ENCODE data around the gene TMED4.

DNA sequence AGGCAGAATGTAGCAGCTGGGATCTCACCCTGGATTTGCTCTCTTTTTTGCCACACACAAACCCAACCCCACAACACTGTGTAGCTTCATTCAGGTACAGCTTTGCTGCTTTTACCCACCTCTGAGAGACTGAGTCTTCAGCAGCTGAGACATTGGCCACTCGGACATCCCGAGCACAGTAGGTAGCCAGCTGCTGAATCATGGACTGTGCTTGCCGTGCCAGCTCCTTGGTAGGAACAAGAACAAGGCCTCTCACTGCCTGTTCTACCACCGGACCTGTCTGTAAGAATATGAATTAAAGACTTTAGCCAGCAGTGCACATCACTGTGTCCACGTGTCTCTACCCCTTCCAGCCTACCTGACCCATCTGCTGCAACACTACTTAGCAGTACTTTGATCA lies 9.3 kb downstream of the TMED4 start:
- no peak for TF ChIP-seq POLR2A (IDR thresholded peaks at IDR 0.05)
- TF ChIP-seq, protein P1, sequence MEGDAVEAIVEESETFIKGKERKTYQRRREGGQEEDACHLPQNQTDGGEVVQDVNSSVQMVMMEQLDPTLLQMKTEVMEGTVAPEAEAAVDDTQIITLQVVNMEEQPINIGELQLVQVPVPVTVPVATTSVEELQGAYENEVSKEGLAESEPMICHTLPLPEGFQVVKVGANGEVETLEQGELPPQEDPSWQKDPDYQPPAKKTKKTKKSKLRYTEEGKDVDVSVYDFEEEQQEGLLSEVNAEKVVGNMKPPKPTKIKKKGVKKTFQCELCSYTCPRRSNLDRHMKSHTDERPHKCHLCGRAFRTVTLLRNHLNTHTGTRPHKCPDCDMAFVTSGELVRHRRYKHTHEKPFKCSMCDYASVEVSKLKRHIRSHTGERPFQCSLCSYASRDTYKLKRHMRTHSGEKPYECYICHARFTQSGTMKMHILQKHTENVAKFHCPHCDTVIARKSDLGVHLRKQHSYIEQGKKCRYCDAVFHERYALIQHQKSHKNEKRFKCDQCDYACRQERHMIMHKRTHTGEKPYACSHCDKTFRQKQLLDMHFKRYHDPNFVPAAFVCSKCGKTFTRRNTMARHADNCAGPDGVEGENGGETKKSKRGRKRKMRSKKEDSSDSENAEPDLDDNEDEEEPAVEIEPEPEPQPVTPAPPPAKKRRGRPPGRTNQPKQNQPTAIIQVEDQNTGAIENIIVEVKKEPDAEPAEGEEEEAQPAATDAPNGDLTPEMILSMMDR (IDR thresholded peaks at IDR 0.05): no peak
